ENCODE results near the gene ANAPC13.

ANAPC13 gene
- total RNA-seq, result 20.2 to 27.7 reads per million in 2 donors

- DNase-seq, result peak; percentile 78
Measured at GRCh38 chr3:134485718-134486576, at the start of gene ANAPC13, which contains the start of gene CEP63. ANAPC13 (minus strand) TSS chr3:134485985; CDS start chr3:134482904, 3,081 bp downstream. CEP63 (plus strand) TSS chr3:134486057; CDS start chr3:134495321, 9,264 bp downstream.

- no peak for DNase-seq
Measured at GRCh38 chr3:134535186-134535970, 49.6 kb upstream of the ANAPC13 start.

- DNase-seq, result no peak
Measured at GRCh38 chr3:134533493-134533892, 47.7 kb upstream of the ANAPC13 start.

- no peak for DNase-seq
Measured at GRCh38 chr3:134527538-134528186, 41.9 kb upstream of the ANAPC13 start.

- no peak for DNase-seq
Measured at GRCh38 chr3:134527037-134527436, 41.3 kb upstream of the ANAPC13 start.

GRCh38 chr3:134526319-134526718, 40.5 kb upstream of the ANAPC13 start:
- no peak for DNase-seq

- DNase-seq, result no peak
Measured at GRCh38 chr3:134525293-134525692, 39.5 kb upstream of the ANAPC13 start.

GRCh38 chr3:134522541-134522940, 36.8 kb upstream of the ANAPC13 start:
- DNase-seq, result no peak

GRCh38 chr3:134517791-134518190, 32.0 kb upstream of the ANAPC13 start:
- DNase-seq, result no peak

- DNase-seq, result no peak
Measured at GRCh38 chr3:134516905-134517304, 31.1 kb upstream of the ANAPC13 start.

- no peak for DNase-seq
Measured at GRCh38 chr3:134511500-134511899, 25.7 kb upstream of the ANAPC13 start.

- no peak for DNase-seq
Measured at GRCh38 chr3:134505485-134505884, 19.7 kb upstream of the ANAPC13 start.

GRCh38 chr3:134504132-134504531, 18.3 kb upstream of the ANAPC13 start:
- no peak for DNase-seq

- no peak for DNase-seq
Measured at GRCh38 chr3:134503266-134503665, 17.5 kb upstream of the ANAPC13 start.

- no peak for DNase-seq
Measured at GRCh38 chr3:134496471-134497071, 10.8 kb upstream of the ANAPC13 start.

GRCh38 chr3:134495980-134496379, 10.2 kb upstream of the ANAPC13 start:
- no peak for DNase-seq

GRCh38 chr3:134494495-134494894, 8.7 kb upstream of the ANAPC13 start:
- no peak for DNase-seq

- DNase-seq, result no peak
Measured at GRCh38 chr3:134487406-134487805, 1.6 kb upstream of the ANAPC13 start.

GRCh38 chr3:134486577-134487041, 824 bp upstream of the ANAPC13 start:
- no peak for DNase-seq

- no peak for DNase-seq
Measured at GRCh38 chr3:134485075-134485717, 589 bp downstream of the ANAPC13 start.

GRCh38 chr3:134483195-134483900, 2.4 kb downstream of the ANAPC13 start:
- DNase-seq, result no peak

Measured in activated gamma-delta T cell (primary cell).